Measurements from ENCODE around the gene PLIN4.

The PLIN4 gene

DNA sequence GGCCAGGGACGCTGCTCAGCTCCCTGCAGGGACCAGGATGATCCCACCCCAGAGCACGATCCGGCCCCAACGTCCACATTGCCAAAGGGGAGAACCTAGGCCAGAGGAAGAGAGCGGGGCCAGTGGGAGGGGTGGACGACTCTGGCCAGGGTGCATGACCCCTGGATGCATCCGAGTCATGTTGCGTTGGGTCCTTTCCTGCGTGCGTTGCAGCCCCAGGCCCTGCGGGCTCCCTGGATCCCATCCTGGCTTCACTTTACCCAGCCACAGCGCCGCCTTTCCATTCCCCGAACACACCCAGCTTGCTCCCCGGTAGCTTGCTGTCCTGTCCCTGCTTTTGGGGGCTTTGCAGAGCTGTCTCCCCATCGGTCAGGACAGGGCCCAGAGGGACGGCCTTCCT is 10.5 kb downstream of the PLIN4 start:
- ATAC-seq, result no peak
- TF ChIP-seq PPARA (CRISPR knock-in tag; IDR thresholded peaks at IDR 0.05; ENCODE audit: borderline replicate concordance), result no peak
- TF ChIP-seq CSDC2 (CRISPR knock-in tag; IDR thresholded peaks at IDR 0.05), result no peak
- TF ChIP-seq RARB (CRISPR knock-in tag; IDR thresholded peaks at IDR 0.05), result no peak
- no peak for TF ChIP-seq ZNF565 (CRISPR knock-in tag; conservative IDR thresholded peaks at IDR 0.05; ENCODE audit: low read depth)
- TF ChIP-seq ZNF8 (CRISPR knock-in tag; IDR thresholded peaks at IDR 0.05), result no peak
- no peak for TF ChIP-seq TOX (CRISPR knock-in tag; IDR thresholded peaks at IDR 0.05; ENCODE audit: borderline replicate concordance)
- TF ChIP-seq SNAI2 (CRISPR knock-in tag; IDR thresholded peaks at IDR 0.05), result no peak
- TF ChIP-seq GLIS3 (CRISPR knock-in tag; IDR thresholded peaks at IDR 0.05), result no peak
- no peak for TF ChIP-seq OSR1 (CRISPR knock-in tag; IDR thresholded peaks at IDR 0.05)
- TF ChIP-seq ZNF70 (CRISPR knock-in tag; IDR thresholded peaks at IDR 0.05), result no peak
- TF ChIP-seq ISL1 (CRISPR knock-in tag; IDR thresholded peaks at IDR 0.05), result no peak
- TF ChIP-seq ESRRG (CRISPR knock-in tag; IDR thresholded peaks at IDR 0.05), result no peak
- TF ChIP-seq POU6F1 (CRISPR knock-in tag; IDR thresholded peaks at IDR 0.05; ENCODE audit: borderline replicate concordance, low read depth), result no peak
- TF ChIP-seq, protein P1, sequence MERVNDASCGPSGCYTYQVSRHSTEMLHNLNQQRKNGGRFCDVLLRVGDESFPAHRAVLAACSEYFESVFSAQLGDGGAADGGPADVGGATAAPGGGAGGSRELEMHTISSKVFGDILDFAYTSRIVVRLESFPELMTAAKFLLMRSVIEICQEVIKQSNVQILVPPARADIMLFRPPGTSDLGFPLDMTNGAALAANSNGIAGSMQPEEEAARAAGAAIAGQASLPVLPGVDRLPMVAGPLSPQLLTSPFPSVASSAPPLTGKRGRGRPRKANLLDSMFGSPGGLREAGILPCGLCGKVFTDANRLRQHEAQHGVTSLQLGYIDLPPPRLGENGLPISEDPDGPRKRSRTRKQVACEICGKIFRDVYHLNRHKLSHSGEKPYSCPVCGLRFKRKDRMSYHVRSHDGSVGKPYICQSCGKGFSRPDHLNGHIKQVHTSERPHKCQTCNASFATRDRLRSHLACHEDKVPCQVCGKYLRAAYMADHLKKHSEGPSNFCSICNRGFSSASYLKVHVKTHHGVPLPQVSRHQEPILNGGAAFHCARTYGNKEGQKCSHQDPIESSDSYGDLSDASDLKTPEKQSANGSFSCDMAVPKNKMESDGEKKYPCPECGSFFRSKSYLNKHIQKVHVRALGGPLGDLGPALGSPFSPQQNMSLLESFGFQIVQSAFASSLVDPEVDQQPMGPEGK (CRISPR knock-in tag; IDR thresholded peaks at IDR 0.05; ENCODE audit: borderline replicate concordance), result no peak
- TF ChIP-seq ZFP30 (CRISPR knock-in tag; IDR thresholded peaks at IDR 0.05), result no peak
- no peak for TF ChIP-seq ZFP3 (CRISPR knock-in tag; IDR thresholded peaks at IDR 0.05)
- TF ChIP-seq TCF4 (CRISPR knock-in tag; IDR thresholded peaks at IDR 0.05; ENCODE audit: borderline replicate concordance), result no peak
- TF ChIP-seq, protein P2, sequence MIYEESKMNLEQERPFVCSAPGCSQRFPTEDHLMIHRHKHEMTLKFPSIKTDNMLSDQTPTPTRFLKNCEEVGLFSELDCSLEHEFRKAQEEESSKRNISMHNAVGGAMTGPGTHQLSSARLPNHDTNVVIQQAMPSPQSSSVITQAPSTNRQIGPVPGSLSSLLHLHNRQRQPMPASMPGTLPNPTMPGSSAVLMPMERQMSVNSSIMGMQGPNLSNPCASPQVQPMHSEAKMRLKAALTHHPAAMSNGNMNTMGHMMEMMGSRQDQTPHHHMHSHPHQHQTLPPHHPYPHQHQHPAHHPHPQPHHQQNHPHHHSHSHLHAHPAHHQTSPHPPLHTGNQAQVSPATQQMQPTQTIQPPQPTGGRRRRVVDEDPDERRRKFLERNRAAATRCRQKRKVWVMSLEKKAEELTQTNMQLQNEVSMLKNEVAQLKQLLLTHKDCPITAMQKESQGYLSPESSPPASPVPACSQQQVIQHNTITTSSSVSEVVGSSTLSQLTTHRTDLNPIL (CRISPR knock-in tag; IDR thresholded peaks at IDR 0.05; ENCODE audit: low read depth), result no peak
- no peak for TF ChIP-seq BACH2 (CRISPR knock-in tag; IDR thresholded peaks at IDR 0.05; ENCODE audit: borderline replicate concordance)

DNA sequence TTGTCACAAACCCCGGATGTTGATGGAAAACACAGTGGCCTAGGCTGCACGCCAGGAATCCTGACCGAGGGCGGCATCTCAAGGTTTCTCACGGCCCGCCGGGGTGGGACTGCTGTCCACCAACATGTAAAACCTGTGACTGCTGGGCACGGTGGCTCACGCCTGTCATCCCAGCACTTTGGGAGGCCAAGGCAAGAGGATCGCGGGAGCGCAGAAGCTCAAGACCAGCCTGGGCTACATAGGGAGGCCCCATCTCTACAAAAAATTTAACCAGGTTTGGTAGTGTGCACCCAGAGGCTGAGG is 11.2 kb downstream of the PLIN4 start:
- no peak for ATAC-seq
- no peak for TF ChIP-seq ZNF565 (CRISPR knock-in tag; conservative IDR thresholded peaks at IDR 0.05; ENCODE audit: low read depth)
- no peak for TF ChIP-seq ZFP3 (CRISPR knock-in tag; IDR thresholded peaks at IDR 0.05)
- TF ChIP-seq PPARA (CRISPR knock-in tag; IDR thresholded peaks at IDR 0.05; ENCODE audit: borderline replicate concordance), result no peak
- TF ChIP-seq, protein P3, sequence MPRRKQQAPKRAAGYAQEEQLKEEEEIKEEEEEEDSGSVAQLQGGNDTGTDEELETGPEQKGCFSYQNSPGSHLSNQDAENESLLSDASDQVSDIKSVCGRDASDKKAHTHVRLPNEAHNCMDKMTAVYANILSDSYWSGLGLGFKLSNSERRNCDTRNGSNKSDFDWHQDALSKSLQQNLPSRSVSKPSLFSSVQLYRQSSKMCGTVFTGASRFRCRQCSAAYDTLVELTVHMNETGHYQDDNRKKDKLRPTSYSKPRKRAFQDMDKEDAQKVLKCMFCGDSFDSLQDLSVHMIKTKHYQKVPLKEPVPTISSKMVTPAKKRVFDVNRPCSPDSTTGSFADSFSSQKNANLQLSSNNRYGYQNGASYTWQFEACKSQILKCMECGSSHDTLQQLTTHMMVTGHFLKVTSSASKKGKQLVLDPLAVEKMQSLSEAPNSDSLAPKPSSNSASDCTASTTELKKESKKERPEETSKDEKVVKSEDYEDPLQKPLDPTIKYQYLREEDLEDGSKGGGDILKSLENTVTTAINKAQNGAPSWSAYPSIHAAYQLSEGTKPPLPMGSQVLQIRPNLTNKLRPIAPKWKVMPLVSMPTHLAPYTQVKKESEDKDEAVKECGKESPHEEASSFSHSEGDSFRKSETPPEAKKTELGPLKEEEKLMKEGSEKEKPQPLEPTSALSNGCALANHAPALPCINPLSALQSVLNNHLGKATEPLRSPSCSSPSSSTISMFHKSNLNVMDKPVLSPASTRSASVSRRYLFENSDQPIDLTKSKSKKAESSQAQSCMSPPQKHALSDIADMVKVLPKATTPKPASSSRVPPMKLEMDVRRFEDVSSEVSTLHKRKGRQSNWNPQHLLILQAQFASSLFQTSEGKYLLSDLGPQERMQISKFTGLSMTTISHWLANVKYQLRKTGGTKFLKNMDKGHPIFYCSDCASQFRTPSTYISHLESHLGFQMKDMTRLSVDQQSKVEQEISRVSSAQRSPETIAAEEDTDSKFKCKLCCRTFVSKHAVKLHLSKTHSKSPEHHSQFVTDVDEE (CRISPR knock-in tag; IDR thresholded peaks at IDR 0.05), result no peak
- TF ChIP-seq ZFP30 (CRISPR knock-in tag; IDR thresholded peaks at IDR 0.05), result no peak
- TF ChIP-seq RARB (CRISPR knock-in tag; IDR thresholded peaks at IDR 0.05), result no peak
- no peak for TF ChIP-seq ZC3H10 (CRISPR knock-in tag; IDR thresholded peaks at IDR 0.05)
- TF ChIP-seq ARNTL (CRISPR knock-in tag; IDR thresholded peaks at IDR 0.05; ENCODE audit: borderline replicate concordance, low read depth), result no peak
- TF ChIP-seq POU6F1 (CRISPR knock-in tag; IDR thresholded peaks at IDR 0.05; ENCODE audit: borderline replicate concordance, low read depth), result no peak
- TF ChIP-seq ISL1 (CRISPR knock-in tag; IDR thresholded peaks at IDR 0.05), result no peak
- TF ChIP-seq, protein P1 (CRISPR knock-in tag; IDR thresholded peaks at IDR 0.05; ENCODE audit: borderline replicate concordance), result no peak
- no peak for TF ChIP-seq SNAI2 (CRISPR knock-in tag; IDR thresholded peaks at IDR 0.05)
- no peak for TF ChIP-seq CSDC2 (CRISPR knock-in tag; IDR thresholded peaks at IDR 0.05)
- TF ChIP-seq ESRRG (CRISPR knock-in tag; IDR thresholded peaks at IDR 0.05), result no peak
- TF ChIP-seq, protein P2 (CRISPR knock-in tag; IDR thresholded peaks at IDR 0.05; ENCODE audit: low read depth), result no peak
- no peak for TF ChIP-seq GLIS3 (CRISPR knock-in tag; IDR thresholded peaks at IDR 0.05)
- no peak for TF ChIP-seq TOX (CRISPR knock-in tag; IDR thresholded peaks at IDR 0.05; ENCODE audit: borderline replicate concordance)
- no peak for TF ChIP-seq TCF4 (CRISPR knock-in tag; IDR thresholded peaks at IDR 0.05; ENCODE audit: borderline replicate concordance)
- TF ChIP-seq BACH2 (CRISPR knock-in tag; IDR thresholded peaks at IDR 0.05; ENCODE audit: borderline replicate concordance), result no peak
- TF ChIP-seq ZNF8 (CRISPR knock-in tag; IDR thresholded peaks at IDR 0.05), result no peak
